AG04450 (cell line): ENCODE results near the gene GOLGA6C. TPM values are rescaled to one million over a fixed set of nuclear protein-coding genes. Genes with fewer than 3 reads are reported as not detected.
"Not testable (repeated sequence)": the region's sequence is repeated elsewhere in the genome, so short reads cannot be mapped to it uniquely, and the experiment has no call there.

Experiments
- CTCF ChIA-PET: fragments of 300-600, 350-600 bp; formaldehyde crosslinking; extraction: SDS; loops from one replicate; lab custom pipeline; 2022; ENCODE audit warnings: antibody characterized with exemption, inconsistent platforms; lab: Charles Lee
- POLR2A ChIA-PET: fragments of 350-600 bp; formaldehyde crosslinking; extraction: SDS; loops from one replicate; lab custom pipeline; 2021; ENCODE audit warnings: antibody characterized with exemption, inconsistent platforms; lab: Yijun Ruan, JAX
- DNase-seq: peaks from one replicate; pipeline ENCODE4 v3.0.0-alpha.2; 2011; ENCODE audit warnings: low read depth, low spot score
- H3K27ac ChIP-seq: one replicate; pipeline ENCODE4 v1.5.1; 2012; ENCODE audit warnings: low read depth, low read length, control low read depth
- H3K27me3 ChIP-seq: one replicate; pipeline ENCODE4 v1.6.0; 2012; ENCODE audit warnings: low read length; ENCODE audit not compliant: control insufficient read depth, insufficient read depth
- H3K4me3 ChIP-seq: 2 replicates; pipeline ENCODE4 v1.5.1; 2011; ENCODE audit warnings: mild to moderate bottlenecking, low read depth, low read length, control low read depth
- H3K9me3 ChIP-seq: 2 replicates; pipeline ENCODE4 v1.5.1; 2012; ENCODE audit warnings: low read length; ENCODE audit not compliant: control insufficient read depth, insufficient read depth
- CTCF ChIP-seq: IDR thresholded peaks from 2 replicates; pipeline ENCODE4 v1.5.1; 2011; ENCODE audit warnings: low read depth, low read length, control low read depth, inconsistent platforms
- polyA minus RNA-seq: library from RNA; depleted of rRNA, polyadenylated mRNA; stranded (reverse); fragments of >200 nt; gene quantifications from 2 replicates; pipeline ENCODE4 v1.2.3, GENCODE V29; 2011; rRNA and poly(A)+ RNA removed
- polyA plus RNA-seq: library from polyadenylated mRNA; depleted of rRNA; stranded (reverse); fragments of >200 nt; gene quantifications from 2 replicates; pipeline ENCODE4 v1.2.3, GENCODE V29; 2011; rRNA removed

The GOLGA6C gene
- polyA plus RNA-seq: not detected in 2 replicates
- not detected in 2 replicates for polyA minus RNA-seq

GRCh38 chr15:75258034-75258433, at the start of gene GOLGA6C:
GOLGA6C (plus strand) TSS chr15:75258334; CDS start chr15:75258599, 265 bp downstream.
- DNase-seq, H3K27ac ChIP-seq, POLR2A ChIA-PET, H3K9me3 ChIP-seq, H3K4me3 ChIP-seq, H3K27me3 ChIP-seq, CTCF ChIA-PET: not testable (repeated sequence)

GRCh38 chr15:75208501-75209288, 49.4 kb upstream of the GOLGA6C start:
- no peaks in the 10 kb centered on the region for H3K27me3 ChIP-seq
- DNase-seq: no peak
- H3K4me3 ChIP-seq: no peak overlapping the region
- CTCF ChIA-PET: interaction anchor here (0.7 to 3.1 kb wide), 3 partner anchors 166 to 182 kb away, joined by 4 to 16 read pairs (median 4); no protein-coding TSS in a partner anchor
- no peak overlapping the region for H3K27ac ChIP-seq
- no peaks in the 10 kb centered on the region for H3K9me3 ChIP-seq
- POLR2A ChIA-PET: interaction anchor here (0.6 to 1.6 kb wide), 2 partner anchors 179 to 193 kb away, joined by 3 to 14 read pairs; no protein-coding TSS in a partner anchor
- TF ChIP-seq CTCF: no peak

- no peak overlapping the region for H3K4me3 ChIP-seq
- TF ChIP-seq CTCF: no peak
- H3K9me3 ChIP-seq: no peaks in the 10 kb centered on the region
- ChIA-PET CTCF (interaction anchor here (0.7 to 3.1 kb wide), 3 partner anchors 166 to 183 kb away, joined by 4 to 16 read pairs (median 4); no protein-coding TSS in a partner anchor), POLR2A (interaction anchor here (0.6 to 1.6 kb wide), 2 partner anchors 180 to 194 kb away, joined by 3 to 14 read pairs; no protein-coding TSS in a partner anchor)
- no peak overlapping the region for H3K27ac ChIP-seq
- no peaks in the 10 kb centered on the region for H3K27me3 ChIP-seq
- DNase-seq: no peak
Observed at GRCh38 chr15:75209289-75209676, 48.9 kb upstream of the GOLGA6C start.

- H3K27me3 ChIP-seq: no peaks in the 10 kb centered on the region
- H3K27ac ChIP-seq: no peak overlapping the region
- CTCF ChIA-PET: no interaction called here
- no peak for TF ChIP-seq CTCF
- no peak for DNase-seq
- no peak overlapping the region for H3K4me3 ChIP-seq
- POLR2A ChIA-PET: no interaction called here
- no peaks in the 10 kb centered on the region for H3K9me3 ChIP-seq
Observed at GRCh38 chr15:75210811-75211230, 47.3 kb upstream of the GOLGA6C start.

GRCh38 chr15:75211436-75212199, 46.5 kb upstream of the GOLGA6C start:
- DNase-seq: no peak

More at GRCh38 chr15:75211436-75212199, 46.5 kb upstream of the GOLGA6C start:
- no peak for TF ChIP-seq CTCF
- Histone ChIP-seq H3K27me3 (no peaks in the 10 kb centered on the region), H3K27ac (no peak overlapping the region), H3K4me3 (no peak overlapping the region), H3K9me3 (no peaks in the 10 kb centered on the region)
- POLR2A ChIA-PET: no interaction called here
- CTCF ChIA-PET: no interaction called here
